GM23338 (cell line): ENCODE data around the gene FBLN1.

Experiments
- CREB1 ChIP-seq: fragments of 250-450 bp; sonication (Bioruptor Pico); IDR thresholded peaks from 2 replicates; pipeline ENCODE4 v1.5.0; 2020; ENCODE audit warnings: low read depth, mild to moderate bottlenecking, moderate library complexity
- EZH2 ChIP-seq: fragments of 200-600 bp; sonication (generic); IDR thresholded peaks from one replicate; pipeline ENCODE4 v1.8.0; 2017; ENCODE audit warnings: antibody characterized with exemption, mild to moderate bottlenecking, low read depth; ENCODE audit not compliant: unreplicated experiment
- EZH2phosphoT487 ChIP-seq: fragments of 200-600 bp; sonication (generic); IDR thresholded peaks from one replicate; pipeline ENCODE4 v1.8.1; 2018; ENCODE audit warnings: antibody characterized with exemption; ENCODE audit not compliant: unreplicated experiment
- JUNB ChIP-seq: IDR thresholded peaks from one replicate; pipeline ENCODE4 v1.6.1; 2016; ENCODE audit warnings: antibody characterized with exemption; ENCODE audit not compliant: unreplicated experiment
- NANOG ChIP-seq: IDR thresholded peaks from 2 replicates; pipeline ENCODE4 v1.6.1; 2016; ENCODE audit warnings: antibody characterized with exemption, borderline replicate concordance
- POLR2AphosphoS5 ChIP-seq: IDR thresholded peaks from 2 replicates; pipeline ENCODE4 v1.6.1; 2016; ENCODE audit warnings: antibody characterized with exemption, low read depth
- STAT1 ChIP-seq: IDR thresholded peaks from one replicate; pipeline ENCODE4 v1.6.1; 2016; ENCODE audit warnings: antibody characterized with exemption; ENCODE audit not compliant: unreplicated experiment
- ZNF114 ChIP-seq: fragments of 250-450 bp; sonication (Bioruptor Pico); IDR thresholded peaks from 2 replicates; pipeline ENCODE4 v1.5.0; 2020; ENCODE audit warnings: mild to moderate bottlenecking, moderate library complexity
- ZNF331 ChIP-seq: fragments of 250-450 bp; sonication (Bioruptor Pico); IDR thresholded peaks from 2 replicates; pipeline ENCODE4 v1.5.0; 2020; ENCODE audit warnings: low read depth, mild to moderate bottlenecking, moderate library complexity
- TF ChIP-seq, protein P1 (sequence below), 2 experiments: fragments of 200-600 bp in 1 of 2; sonication (generic) in 1 of 2; conservative IDR thresholded peaks; 2 replicates each; pipeline versions ENCODE4 v1.5.1 to v1.6.1; 2016 to 2017; ENCODE audit warnings: antibody characterized with exemption in 2 of 2, low read depth in 2 of 2, mild to moderate bottlenecking in 2 of 2, moderate library complexity in 1 of 2
- TF ChIP-seq, protein P2 (sequence below): IDR thresholded peaks from 2 replicates; pipeline ENCODE4 v1.6.1; 2016; ENCODE audit warnings: antibody characterized with exemption
- TF ChIP-seq, protein P3 (sequence below): IDR thresholded peaks from one replicate; pipeline ENCODE4 v1.6.1; 2018; ENCODE audit warnings: antibody characterized with exemption; ENCODE audit not compliant: unreplicated experiment

GRCh38 chr22:45534339-45535192 lies 31.9 kb downstream of the FBLN1 start:
- TF ChIP-seq, protein P1, sequence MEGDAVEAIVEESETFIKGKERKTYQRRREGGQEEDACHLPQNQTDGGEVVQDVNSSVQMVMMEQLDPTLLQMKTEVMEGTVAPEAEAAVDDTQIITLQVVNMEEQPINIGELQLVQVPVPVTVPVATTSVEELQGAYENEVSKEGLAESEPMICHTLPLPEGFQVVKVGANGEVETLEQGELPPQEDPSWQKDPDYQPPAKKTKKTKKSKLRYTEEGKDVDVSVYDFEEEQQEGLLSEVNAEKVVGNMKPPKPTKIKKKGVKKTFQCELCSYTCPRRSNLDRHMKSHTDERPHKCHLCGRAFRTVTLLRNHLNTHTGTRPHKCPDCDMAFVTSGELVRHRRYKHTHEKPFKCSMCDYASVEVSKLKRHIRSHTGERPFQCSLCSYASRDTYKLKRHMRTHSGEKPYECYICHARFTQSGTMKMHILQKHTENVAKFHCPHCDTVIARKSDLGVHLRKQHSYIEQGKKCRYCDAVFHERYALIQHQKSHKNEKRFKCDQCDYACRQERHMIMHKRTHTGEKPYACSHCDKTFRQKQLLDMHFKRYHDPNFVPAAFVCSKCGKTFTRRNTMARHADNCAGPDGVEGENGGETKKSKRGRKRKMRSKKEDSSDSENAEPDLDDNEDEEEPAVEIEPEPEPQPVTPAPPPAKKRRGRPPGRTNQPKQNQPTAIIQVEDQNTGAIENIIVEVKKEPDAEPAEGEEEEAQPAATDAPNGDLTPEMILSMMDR (conservative IDR thresholded peaks at IDR 0.05; ENCODE audit: low read depth in 2 of 2), result no peak
- no peak for TF ChIP-seq POLR2AphosphoS5
- TF ChIP-seq, protein P2, sequence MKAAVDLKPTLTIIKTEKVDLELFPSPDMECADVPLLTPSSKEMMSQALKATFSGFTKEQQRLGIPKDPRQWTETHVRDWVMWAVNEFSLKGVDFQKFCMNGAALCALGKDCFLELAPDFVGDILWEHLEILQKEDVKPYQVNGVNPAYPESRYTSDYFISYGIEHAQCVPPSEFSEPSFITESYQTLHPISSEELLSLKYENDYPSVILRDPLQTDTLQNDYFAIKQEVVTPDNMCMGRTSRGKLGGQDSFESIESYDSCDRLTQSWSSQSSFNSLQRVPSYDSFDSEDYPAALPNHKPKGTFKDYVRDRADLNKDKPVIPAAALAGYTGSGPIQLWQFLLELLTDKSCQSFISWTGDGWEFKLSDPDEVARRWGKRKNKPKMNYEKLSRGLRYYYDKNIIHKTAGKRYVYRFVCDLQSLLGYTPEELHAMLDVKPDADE, result no peak
- TF ChIP-seq EZH2, result no peak
- TF ChIP-seq EZH2phosphoT487, result no peak
- TF ChIP-seq, protein P3, sequence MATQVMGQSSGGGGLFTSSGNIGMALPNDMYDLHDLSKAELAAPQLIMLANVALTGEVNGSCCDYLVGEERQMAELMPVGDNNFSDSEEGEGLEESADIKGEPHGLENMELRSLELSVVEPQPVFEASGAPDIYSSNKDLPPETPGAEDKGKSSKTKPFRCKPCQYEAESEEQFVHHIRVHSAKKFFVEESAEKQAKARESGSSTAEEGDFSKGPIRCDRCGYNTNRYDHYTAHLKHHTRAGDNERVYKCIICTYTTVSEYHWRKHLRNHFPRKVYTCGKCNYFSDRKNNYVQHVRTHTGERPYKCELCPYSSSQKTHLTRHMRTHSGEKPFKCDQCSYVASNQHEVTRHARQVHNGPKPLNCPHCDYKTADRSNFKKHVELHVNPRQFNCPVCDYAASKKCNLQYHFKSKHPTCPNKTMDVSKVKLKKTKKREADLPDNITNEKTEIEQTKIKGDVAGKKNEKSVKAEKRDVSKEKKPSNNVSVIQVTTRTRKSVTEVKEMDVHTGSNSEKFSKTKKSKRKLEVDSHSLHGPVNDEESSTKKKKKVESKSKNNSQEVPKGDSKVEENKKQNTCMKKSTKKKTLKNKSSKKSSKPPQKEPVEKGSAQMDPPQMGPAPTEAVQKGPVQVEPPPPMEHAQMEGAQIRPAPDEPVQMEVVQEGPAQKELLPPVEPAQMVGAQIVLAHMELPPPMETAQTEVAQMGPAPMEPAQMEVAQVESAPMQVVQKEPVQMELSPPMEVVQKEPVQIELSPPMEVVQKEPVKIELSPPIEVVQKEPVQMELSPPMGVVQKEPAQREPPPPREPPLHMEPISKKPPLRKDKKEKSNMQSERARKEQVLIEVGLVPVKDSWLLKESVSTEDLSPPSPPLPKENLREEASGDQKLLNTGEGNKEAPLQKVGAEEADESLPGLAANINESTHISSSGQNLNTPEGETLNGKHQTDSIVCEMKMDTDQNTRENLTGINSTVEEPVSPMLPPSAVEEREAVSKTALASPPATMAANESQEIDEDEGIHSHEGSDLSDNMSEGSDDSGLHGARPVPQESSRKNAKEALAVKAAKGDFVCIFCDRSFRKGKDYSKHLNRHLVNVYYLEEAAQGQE, result no peak
- no peak for TF ChIP-seq ZNF331 (CRISPR knock-in tag)
- no peak for TF ChIP-seq ZNF114 (CRISPR knock-in tag)
- TF ChIP-seq JUNB, result no peak
- no peak for TF ChIP-seq CREB1 (CRISPR knock-in tag)
- no peak for TF ChIP-seq STAT1
- no peak for TF ChIP-seq NANOG
